Measurements from ENCODE around the gene CFAP221.

DNA sequence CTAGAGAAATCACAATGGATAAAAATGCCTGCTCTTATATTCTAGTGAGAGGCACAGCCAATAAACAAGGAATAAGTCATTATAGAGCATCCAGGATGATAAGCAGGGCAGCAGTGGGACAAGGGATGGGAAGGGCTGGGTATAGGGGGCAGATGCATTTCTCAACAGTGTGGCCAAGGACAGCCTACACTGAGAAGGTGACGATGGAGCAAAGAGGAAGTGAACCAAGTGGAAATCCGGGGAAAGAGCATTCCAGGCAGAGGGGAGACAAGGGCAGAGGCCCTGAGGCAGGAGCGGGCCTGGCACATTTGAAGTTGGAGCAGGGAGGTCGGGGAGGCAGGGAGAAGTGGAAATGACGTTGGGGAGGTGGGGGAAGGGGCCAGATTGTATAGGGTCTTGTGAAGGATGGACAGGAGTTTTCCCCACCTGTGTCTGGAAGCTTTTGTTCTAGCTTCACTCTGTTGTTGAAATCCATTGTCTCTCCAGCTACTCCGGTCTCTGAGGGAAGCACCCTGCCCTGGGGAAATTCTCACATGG is 152.3 kb downstream of the CFAP221 start:
- TF ChIP-seq, protein P1, sequence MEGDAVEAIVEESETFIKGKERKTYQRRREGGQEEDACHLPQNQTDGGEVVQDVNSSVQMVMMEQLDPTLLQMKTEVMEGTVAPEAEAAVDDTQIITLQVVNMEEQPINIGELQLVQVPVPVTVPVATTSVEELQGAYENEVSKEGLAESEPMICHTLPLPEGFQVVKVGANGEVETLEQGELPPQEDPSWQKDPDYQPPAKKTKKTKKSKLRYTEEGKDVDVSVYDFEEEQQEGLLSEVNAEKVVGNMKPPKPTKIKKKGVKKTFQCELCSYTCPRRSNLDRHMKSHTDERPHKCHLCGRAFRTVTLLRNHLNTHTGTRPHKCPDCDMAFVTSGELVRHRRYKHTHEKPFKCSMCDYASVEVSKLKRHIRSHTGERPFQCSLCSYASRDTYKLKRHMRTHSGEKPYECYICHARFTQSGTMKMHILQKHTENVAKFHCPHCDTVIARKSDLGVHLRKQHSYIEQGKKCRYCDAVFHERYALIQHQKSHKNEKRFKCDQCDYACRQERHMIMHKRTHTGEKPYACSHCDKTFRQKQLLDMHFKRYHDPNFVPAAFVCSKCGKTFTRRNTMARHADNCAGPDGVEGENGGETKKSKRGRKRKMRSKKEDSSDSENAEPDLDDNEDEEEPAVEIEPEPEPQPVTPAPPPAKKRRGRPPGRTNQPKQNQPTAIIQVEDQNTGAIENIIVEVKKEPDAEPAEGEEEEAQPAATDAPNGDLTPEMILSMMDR (IDR thresholded peaks at IDR 0.05): no peak
- no peak for TF ChIP-seq POLR2A (IDR thresholded peaks at IDR 0.05)

All from sigmoid colon (tissue), 3 donors.